Measurements from ENCODE around the gene PSD. TPM values are rescaled to one million over a fixed set of nuclear protein-coding genes. Genes with fewer than 3 reads are reported as not detected.
A peak's percentile ranks its signal among the peaks of the same experiment; 100 is the strongest.

PSD gene
- total RNA-seq, 1 donor from 2014 or later: 88.5 TPM

GRCh38 chr10:102367441-102367840 is 51.1 kb downstream of the PSD start:
- H3K4me1 Mint-ChIP-seq (ENCODE audit: low read depth, unreplicated experiment): no peaks in the 10 kb centered on the region
- no peak for DNase-seq

GRCh38 chr10:102358712-102359382 is 59.7 kb downstream of the PSD start:
- no peak for TF ChIP-seq CTCF (IDR thresholded peaks at IDR 0.05; ENCODE audit: partially characterized antibody, unreplicated experiment)

More at GRCh38 chr10:102367441-102367840, 51.1 kb downstream of the PSD start:
- H3K27me3 Mint-ChIP-seq (ENCODE audit: unreplicated experiment): peaks cover 7% of the 10 kb centered on the region
- H3K4me3 Mint-ChIP-seq (ENCODE audit: unreplicated experiment): no peak overlapping the region
- H3K36me3 Mint-ChIP-seq (ENCODE audit: unreplicated experiment): peaks cover 30% of the 10 kb centered on the region
- H3K9me3 Mint-ChIP-seq (ENCODE audit: unreplicated experiment): peaks cover 7% of the 10 kb centered on the region
- no peak overlapping the region for H3K27ac Mint-ChIP-seq (ENCODE audit: unreplicated experiment)
- no peak for TF ChIP-seq CTCF (IDR thresholded peaks at IDR 0.05; ENCODE audit: partially characterized antibody, unreplicated experiment)

GRCh38 chr10:102354451-102354850 is 64.1 kb downstream of the PSD start:
- Mint-ChIP-seq H3K36me3 (ENCODE audit: unreplicated experiment) (no peaks in the 10 kb centered on the region), H3K4me1 (ENCODE audit: low read depth, unreplicated experiment) (peaks cover 2% of the 10 kb centered on the region), H3K9me3 (ENCODE audit: unreplicated experiment) (peaks cover 1% of the 10 kb centered on the region), H3K27me3 (ENCODE audit: unreplicated experiment) (peaks cover 2% of the 10 kb centered on the region), H3K4me3 (ENCODE audit: unreplicated experiment) (no peak overlapping the region), H3K27ac (ENCODE audit: unreplicated experiment) (no peak overlapping the region)
- TF ChIP-seq CTCF (IDR thresholded peaks at IDR 0.05; ENCODE audit: partially characterized antibody, unreplicated experiment): no peak
- no peak for DNase-seq

More at GRCh38 chr10:102358712-102359382, 59.7 kb downstream of the PSD start:
- Mint-ChIP-seq H3K4me1 (ENCODE audit: low read depth, unreplicated experiment) (peaks cover 2% of the 10 kb centered on the region), H3K9me3 (ENCODE audit: unreplicated experiment) (peaks cover 1% of the 10 kb centered on the region), H3K27ac (ENCODE audit: unreplicated experiment) (no peak overlapping the region), H3K4me3 (ENCODE audit: unreplicated experiment) (no peak overlapping the region), H3K36me3 (ENCODE audit: unreplicated experiment) (no peaks in the 10 kb centered on the region), H3K27me3 (ENCODE audit: unreplicated experiment) (peaks cover 6% of the 10 kb centered on the region)
- no peak for DNase-seq

Small RNA genes lying within 50 kb of the gene (microRNA-seq; reads per million reads assigned to microRNA genes)
- gene MIR146B (ENCODE audit: unreplicated experiment): 84.9 reads per million, percentile 72 among the genes with 10 or more reads in this experiment

Other genes with a start within 250 kb of the PSD start
- not detected for gene ELOVL3, start 192.5 kb downstream of the PSD start, total RNA-seq (ENCODE audit: unreplicated experiment)
- not detected for gene PITX3, start 177.3 kb downstream of the PSD start, total RNA-seq (ENCODE audit: unreplicated experiment)
- 71.6 TPM for gene GBF1, start 173.3 kb downstream of the PSD start, total RNA-seq (ENCODE audit: unreplicated experiment)
- 7.5 TPM for gene NFKB2, start 23.1 kb downstream of the PSD start, total RNA-seq (ENCODE audit: unreplicated experiment)
- gene FBXL15, start 2.1 kb upstream of the PSD start, total RNA-seq (ENCODE audit: unreplicated experiment): 23.4 TPM
- gene CUEDC2, start 13.8 kb upstream of the PSD start, total RNA-seq (ENCODE audit: unreplicated experiment): 104 TPM
- gene C10orf95, start 32.8 kb upstream of the PSD start, total RNA-seq (ENCODE audit: unreplicated experiment): not detected
- 250 TPM for gene ACTR1A, start 83.9 kb upstream of the PSD start, total RNA-seq (ENCODE audit: unreplicated experiment)
- gene SUFU, start 85.2 kb upstream of the PSD start, total RNA-seq (ENCODE audit: unreplicated experiment): 19.9 TPM
- 74.8 TPM for gene TRIM8, start 225.7 kb upstream of the PSD start, total RNA-seq (ENCODE audit: unreplicated experiment)